Gastroesophageal sphincter (tissue), 3 donors: ENCODE measurements around the gene BICD1.
"Not testable (repeated sequence)": the region's sequence is repeated elsewhere in the genome, so short reads cannot be mapped to it uniquely, and the experiment has no call there.

ENCODE experiments used
- CTCF ChIP-seq, 4 experiments: fragments of 200-600 bp in 2 of 4; fragments of 450-650 bp in 2 of 4; sonication (generic) in 1 of 4; IDR thresholded peaks; one replicate each; pipeline ENCODE4 v1.5.1; 2017 to 2019; ENCODE audit warnings: antibody characterized with exemption in 4 of 4, mild to moderate bottlenecking in 2 of 4, moderate library complexity in 2 of 4
- POLR2A ChIP-seq, 2 donors: fragments of 450-650 bp; IDR thresholded peaks; one replicate each; pipeline ENCODE4 v1.6.1; 2017; ENCODE audit warnings: antibody characterized with exemption in 2 of 2, mild to moderate bottlenecking in 2 of 2, moderate library complexity in 1 of 2

DNA sequence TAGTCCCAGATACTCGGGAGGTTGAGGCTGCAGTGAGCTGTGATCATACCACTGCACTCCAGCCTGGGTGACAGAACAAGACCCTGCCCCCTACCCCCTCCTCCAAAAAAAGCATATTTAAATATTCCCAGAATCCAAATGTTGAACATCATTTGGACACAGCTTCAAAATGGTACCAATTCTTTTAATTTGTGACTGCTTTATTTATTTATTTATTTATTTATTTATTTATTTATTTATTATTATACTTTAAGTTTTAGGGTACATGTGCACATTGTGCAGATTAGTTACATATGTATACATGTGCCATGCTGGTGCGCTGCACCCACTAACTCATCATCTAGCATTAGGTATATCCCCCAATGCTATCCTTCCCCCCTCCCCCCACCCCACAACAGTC is 124.7 kb downstream of the BICD1 start:
- TF ChIP-seq CTCF, POLR2A (IDR thresholded peaks at IDR 0.05): not testable (repeated sequence)
